SU-DHL-6 (cell line): Measurements from ENCODE around the gene PRMT3.

ENCODE experiments used
- CTCF ChIP-seq: fragments of 200-600 bp; sonication (generic); IDR thresholded peaks from one replicate; pipeline ENCODE4 v1.5.1; 2017; ENCODE audit warnings: antibody characterized with exemption, mild to moderate bottlenecking, low read length, moderate library complexity; ENCODE audit not compliant: insufficient read depth, poor library complexity, severe bottlenecking
- EZH2phosphoT487 ChIP-seq: fragments of 200-600 bp; sonication (generic), shearing (Covaris generic); conservative IDR thresholded peaks from 2 replicates; pipeline ENCODE4 v1.6.1; 2018; ENCODE audit warnings: mild to moderate bottlenecking, antibody characterized with exemption, low read length, moderate library complexity, mixed read lengths

GRCh38 chr11:20351136-20351535 is 36.4 kb upstream of the PRMT3 start:
- TF ChIP-seq CTCF (no peak), EZH2phosphoT487 (no peak)
